Gastroesophageal sphincter (tissue), 4 donors: ENCODE results near the gene GLRA2. TPM values are rescaled to one million over a fixed set of nuclear protein-coding genes. Genes with fewer than 3 reads are reported as not detected.
A peak's percentile ranks its signal among the peaks of the same experiment; 100 is the strongest.

Source experiments
- ATAC-seq: fragments of 150-250 bp; one replicate; pipeline ENCODE4 v1.9.1; 2016; ENCODE audit warnings: mild to moderate bottlenecking, moderate library complexity
- H3K27ac ChIP-seq, 4 donors: fragments of 200-600 bp; sonication (generic) in 3 of 4; 1 replicate in 3 of 4; 2 replicates in 1 of 4; pipeline ENCODE4 v1.5.1; 2016 to 2019
- H3K27me3 ChIP-seq: fragments of 200-600 bp; sonication (generic); one replicate; pipeline ENCODE4 v1.5.1; 2019
- H3K36me3 ChIP-seq, 2 donors: fragments of 200-600 bp; sonication (generic); one replicate each; pipeline ENCODE4 v1.5.1; 2019; ENCODE audit warnings: control low read depth in 1 of 2
- H3K4me1 ChIP-seq, 3 donors: fragments of 200-600 bp; sonication (generic); 1 replicate in 2 of 3; 2 replicates in 1 of 3; pipeline ENCODE4 v1.5.1; 2016 to 2019; ENCODE audit warnings: control low read depth in 2 of 3
- H3K4me3 ChIP-seq, 2 donors: fragments of 200-600 bp; sonication (generic); one replicate each; pipeline ENCODE4 v1.5.1; 2019; ENCODE audit warnings: mild to moderate bottlenecking in 1 of 2, moderate library complexity in 1 of 2
- H3K9me3 ChIP-seq, 3 donors: fragments of 200-600 bp; sonication (generic); one replicate each; pipeline ENCODE4 v1.5.1; 2017 to 2019; ENCODE audit warnings: control low read depth in 2 of 3
- EP300 ChIP-seq: sonication (generic); formaldehyde crosslinking; IDR thresholded peaks from one replicate; pipeline ENCODE4 v1.6.1; 2017; ENCODE audit warnings: antibody characterized with exemption, mild to moderate bottlenecking
- POLR2A ChIP-seq, 2 donors: fragments of 450-650 bp; IDR thresholded peaks; one replicate each; pipeline ENCODE4 v1.6.1; 2017; ENCODE audit warnings: antibody characterized with exemption in 2 of 2, mild to moderate bottlenecking in 2 of 2, moderate library complexity in 1 of 2
- POLR2AphosphoS5 ChIP-seq: sonication (generic); formaldehyde crosslinking; IDR thresholded peaks from one replicate; pipeline ENCODE4 v1.6.1; 2017; ENCODE audit warnings: antibody characterized with exemption
- WGBS, 2 donors: methylation state at CpG; one replicate each; pipeline ENCODE4 v1.1.5; 2018; ENCODE audit warnings: low coverage in 1 of 2; 5-methylcytosine and 5-hydroxymethylcytosine counted together
- total RNA-seq, 4 donors: library from RNA; depleted of rRNA; stranded (reverse); fragments of >200 nt; gene quantifications; one replicate each; pipeline ENCODE4 v1.1.0, GENCODE V29; 2016
- TF ChIP-seq, protein P1 (sequence below), 4 experiments: fragments of 200-600 bp in 2 of 4; fragments of 450-650 bp in 2 of 4; sonication (generic) in 1 of 4; IDR thresholded peaks; one replicate each; pipeline ENCODE4 v1.5.1; 2017 to 2019; ENCODE audit warnings: antibody characterized with exemption in 4 of 4, mild to moderate bottlenecking in 2 of 4, moderate library complexity in 2 of 4

Gene GLRA2
- total RNA-seq, 4 donors from 2014 or later = not detected

GRCh38 chrX:14590216-14590615 is 60.9 kb downstream of the GLRA2 start:
- no peaks in the 10 kb centered on the region for H3K9me3 ChIP-seq
- H3K36me3 ChIP-seq = no peaks in the 10 kb centered on the region
- 77% methylated on average over 2 of the region's 2 CpGs; no CpG with 5 or more reads in 1 of the 2 donors for WGBS, 2 donors
- no peaks in the 10 kb centered on the region for H3K27me3 ChIP-seq
- TF ChIP-seq POLR2AphosphoS5 (no peak), EP300 (no peak), POLR2A (IDR thresholded peaks at IDR 0.05) (no peak)
- TF ChIP-seq, protein P1, sequence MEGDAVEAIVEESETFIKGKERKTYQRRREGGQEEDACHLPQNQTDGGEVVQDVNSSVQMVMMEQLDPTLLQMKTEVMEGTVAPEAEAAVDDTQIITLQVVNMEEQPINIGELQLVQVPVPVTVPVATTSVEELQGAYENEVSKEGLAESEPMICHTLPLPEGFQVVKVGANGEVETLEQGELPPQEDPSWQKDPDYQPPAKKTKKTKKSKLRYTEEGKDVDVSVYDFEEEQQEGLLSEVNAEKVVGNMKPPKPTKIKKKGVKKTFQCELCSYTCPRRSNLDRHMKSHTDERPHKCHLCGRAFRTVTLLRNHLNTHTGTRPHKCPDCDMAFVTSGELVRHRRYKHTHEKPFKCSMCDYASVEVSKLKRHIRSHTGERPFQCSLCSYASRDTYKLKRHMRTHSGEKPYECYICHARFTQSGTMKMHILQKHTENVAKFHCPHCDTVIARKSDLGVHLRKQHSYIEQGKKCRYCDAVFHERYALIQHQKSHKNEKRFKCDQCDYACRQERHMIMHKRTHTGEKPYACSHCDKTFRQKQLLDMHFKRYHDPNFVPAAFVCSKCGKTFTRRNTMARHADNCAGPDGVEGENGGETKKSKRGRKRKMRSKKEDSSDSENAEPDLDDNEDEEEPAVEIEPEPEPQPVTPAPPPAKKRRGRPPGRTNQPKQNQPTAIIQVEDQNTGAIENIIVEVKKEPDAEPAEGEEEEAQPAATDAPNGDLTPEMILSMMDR (IDR thresholded peaks at IDR 0.05) = no peak
- no peak for ATAC-seq
- H3K4me1 ChIP-seq = no peaks in the 10 kb centered on the region
- no peak overlapping the region for H3K27ac ChIP-seq
- H3K4me3 ChIP-seq = no peak overlapping the region

GRCh38 chrX:14590693-14591424 is 61.5 kb downstream of the GLRA2 start:
- no peaks in the 10 kb centered on the region for H3K4me1 ChIP-seq
- 70 to 100% methylated on average over 2 to 3 of the region's 7 CpGs for WGBS, 2 donors
- H3K9me3 ChIP-seq = no peaks in the 10 kb centered on the region
- H3K27ac ChIP-seq = no peak overlapping the region
- no peaks in the 10 kb centered on the region for H3K36me3 ChIP-seq
- TF ChIP-seq EP300 = no peak
- no peak for TF ChIP-seq POLR2A (IDR thresholded peaks at IDR 0.05)
- TF ChIP-seq POLR2AphosphoS5 = no peak
- TF ChIP-seq, protein P1 (IDR thresholded peaks at IDR 0.05) = no peak
- H3K4me3 ChIP-seq = no peak overlapping the region
- no peak for ATAC-seq
- H3K27me3 ChIP-seq = no peaks in the 10 kb centered on the region

- no peak overlapping the region for H3K27ac ChIP-seq
- no peaks in the 10 kb centered on the region for H3K27me3 ChIP-seq
- no peak overlapping the region for H3K4me3 ChIP-seq
- H3K4me1 ChIP-seq = no peaks in the 10 kb centered on the region
- H3K36me3 ChIP-seq = no peaks in the 10 kb centered on the region
- TF ChIP-seq, protein P1 (IDR thresholded peaks at IDR 0.05) = no peak
- no peak for TF ChIP-seq POLR2AphosphoS5
- TF ChIP-seq EP300 = no peak
- 53% methylated on average over 2 of the region's 2 CpGs; no CpG with 5 or more reads in 1 of the 2 donors for WGBS, 2 donors
- no peaks in the 10 kb centered on the region for H3K9me3 ChIP-seq
- no peak for ATAC-seq
These were observed 62.6 kb downstream of the GLRA2 start for GRCh38 chrX:14591976-14592375.

DNA sequence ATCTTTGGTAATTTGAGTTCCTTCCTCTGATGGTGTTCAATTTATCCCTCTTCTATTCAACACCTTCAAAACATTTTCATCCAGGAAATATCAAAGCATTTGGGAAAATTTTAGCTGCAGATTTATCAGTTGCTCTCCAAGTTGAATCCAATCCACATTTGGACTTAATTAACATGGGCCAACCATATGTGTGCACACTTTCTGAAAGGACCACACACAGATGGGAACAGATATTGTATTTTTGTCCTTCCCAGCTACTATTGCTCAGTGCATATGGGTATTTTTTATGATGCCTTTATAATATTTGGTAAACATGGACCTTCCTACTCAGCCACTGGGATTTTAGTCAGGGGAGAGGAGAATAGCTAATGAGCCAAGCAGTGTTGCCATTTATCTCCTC is 65.2 kb downstream of the GLRA2 start:
- no peak for TF ChIP-seq POLR2AphosphoS5
- TF ChIP-seq, protein P1 (IDR thresholded peaks at IDR 0.05) = no peak
- TF ChIP-seq EP300 = no peak
- TF ChIP-seq POLR2A (IDR thresholded peaks at IDR 0.05) = no peak
- no peak for ATAC-seq
- no peaks in the 10 kb centered on the region for H3K36me3 ChIP-seq
- no peak overlapping the region for H3K4me3 ChIP-seq
- no peaks in the 10 kb centered on the region for H3K9me3 ChIP-seq
- H3K27me3 ChIP-seq = no peaks in the 10 kb centered on the region
- no peaks in the 10 kb centered on the region for H3K4me1 ChIP-seq
- H3K27ac ChIP-seq = no peak overlapping the region

GRCh38 chrX:14598330-14598729 is 69.0 kb downstream of the GLRA2 start:
- WGBS, 2 donors = 40% methylated on average over 1 to 2 of the region's 3 CpGs
- TF ChIP-seq POLR2AphosphoS5 (peak; percentile 26), POLR2A (IDR thresholded peaks at IDR 0.05) (no peak), EP300 (no peak)
- TF ChIP-seq, protein P1 (IDR thresholded peaks at IDR 0.05) = no peak

More at GRCh38 chrX:14598330-14598729, 69.0 kb downstream of the GLRA2 start:
- no peaks in the 10 kb centered on the region for H3K9me3 ChIP-seq
- H3K27me3 ChIP-seq = no peaks in the 10 kb centered on the region
- H3K4me1 ChIP-seq = no peaks in the 10 kb centered on the region
- no peak overlapping the region for H3K27ac ChIP-seq
- H3K36me3 ChIP-seq = no peaks in the 10 kb centered on the region
- peak; percentile 48 for ATAC-seq
- no peak overlapping the region for H3K4me3 ChIP-seq
